ENCODE measurements around the gene YWHAE.

GRCh38 chr17:1354030-1354429 is 46.0 kb downstream of the YWHAE start:
- TF ChIP-seq TAF1 (IDR thresholded peaks at IDR 0.05; ENCODE audit: borderline replicate concordance, insufficient read depth, low read length) (no peak), REST (IDR thresholded peaks at IDR 0.05; ENCODE audit: insufficient read depth in 1 of 2, low read depth in 2 of 2, low read length in 2 of 2) (no peak), SIN3A (IDR thresholded peaks at IDR 0.05; ENCODE audit: borderline replicate concordance, insufficient read depth, low read length) (no peak)

All from PFSK-1 (cell line).